Spleen (tissue), 11 donors: Measurements from ENCODE around the gene ENOX2. TPM values are rescaled to one million over a fixed set of nuclear protein-coding genes. Genes with fewer than 3 reads are reported as not detected.

Experiments
- DNase-seq: peaks from one replicate; pipeline ENCODE4 v3.0.0-alpha.2; 2020
- H3K27ac ChIP-seq, 8 donors: fragments of 200-600 bp; sonication (generic) in 7 of 8; 1 replicate in 4 of 8; 2 replicates in 4 of 8; pipeline versions ENCODE4 v1.5.0 to v1.8.0; 2016 to 2021; ENCODE audit warnings: inconsistent platforms in 4 of 8, mild to moderate bottlenecking in 4 of 8, moderate library complexity in 1 of 8
- H3K27me3 ChIP-seq, 7 donors: fragments of 200-600 bp; sonication (generic) in 6 of 7; replicated peaks in 1 of 7; 1 replicate in 4 of 7; 2 replicates in 3 of 7; pipeline versions ENCODE4 v1.5.0 to v1.8.0; 2016 to 2021; ENCODE audit warnings: inconsistent platforms in 3 of 7, mild to moderate bottlenecking in 1 of 7
- H3K36me3 ChIP-seq, 6 donors: fragments of 200-600 bp; sonication (generic) in 5 of 6; 1 replicate in 4 of 6; 2 replicates in 2 of 6; pipeline versions ENCODE4 v1.5.0 to v1.8.0; 2016 to 2021; ENCODE audit warnings: inconsistent platforms in 2 of 6
- H3K4me1 ChIP-seq, 6 donors: fragments of 200-600 bp; sonication (generic) in 5 of 6; 1 replicate in 3 of 6; 2 replicates in 3 of 6; pipeline versions ENCODE4 v1.5.0 to v1.8.0; 2016 to 2021; ENCODE audit warnings: inconsistent platforms in 3 of 6
- H3K4me3 ChIP-seq, 8 donors: fragments of 200-600 bp; sonication (generic) in 7 of 8; 1 replicate in 4 of 8; 2 replicates in 4 of 8; pipeline versions ENCODE4 v1.5.0 to v1.8.0; 2016 to 2021; ENCODE audit warnings: inconsistent platforms in 4 of 8, mild to moderate bottlenecking in 4 of 8, moderate library complexity in 2 of 8
- H3K9me3 ChIP-seq, 8 donors: fragments of 200-600 bp; sonication (generic) in 7 of 8; 1 replicate in 4 of 8; 2 replicates in 4 of 8; pipeline versions ENCODE4 v1.5.0 to v1.8.0; 2016 to 2021; ENCODE audit warnings: inconsistent platforms in 4 of 8
- POLR2A ChIP-seq, 3 donors: fragments of 450-650 bp; IDR thresholded peaks; one replicate each; pipeline ENCODE4 v1.5.1; 2017; ENCODE audit warnings: antibody characterized with exemption in 3 of 3, mild to moderate bottlenecking in 1 of 3
- POLR2AphosphoS5 ChIP-seq, 3 donors: sonication (generic); formaldehyde crosslinking; IDR thresholded peaks; one replicate each; pipeline ENCODE4 v1.5.1; 2017; ENCODE audit warnings: antibody characterized with exemption in 3 of 3
- WGBS, 5 donors: extraction: QIAGEN DNeasy Blood & Tissue Kit in 3 of 5; methylation state at CpG; one replicate each; pipeline versions ENCODE4 v1.1.5 to v1.1.7; 2013 to 2018; 5-methylcytosine and 5-hydroxymethylcytosine counted together
- intact Hi-C: fragments of 100-400 bp; cut with DNase I; formaldehyde crosslinking; loops from one replicate; pipeline ENCODE4 v1.15.0; 2023; ENCODE audit warnings: low total_unique reads
- polyA plus RNA-seq, 3 donors: library from polyadenylated mRNA; stranded (reverse); fragments of 200-250 nt; gene quantifications; one replicate each; pipeline ENCODE4 v1.2.1, GENCODE V29; 2013
- total RNA-seq, 7 donors: library from RNA; depleted of rRNA in 3 of 7; stranded (reverse); fragments of >200 nt in 3 of 7; fragmentation: NEBNext Ultra II Directional in 4 of 7; extraction: Animal tissue kit (Norgen Biotek cat#: 25700) in 4 of 7; gene quantifications; one replicate each; pipeline versions ENCODE4 v1.1.0 to v1.2.1, GENCODE V29; 2016 to 2021
- TF ChIP-seq, protein P1 (sequence below), 11 experiments: fragments of 200-600 bp in 7 of 11; fragments of 450-650 bp in 4 of 11; sonication (generic) in 4 of 11; IDR thresholded peaks in 8 of 11; conservative IDR thresholded peaks in 3 of 11; 1 replicate in 7 of 11; 2 replicates in 4 of 11; pipeline versions ENCODE4 v1.4.0 to v1.8.0; 2016 to 2021; ENCODE audit warnings: antibody characterized with exemption in 11 of 11, inconsistent platforms in 4 of 11, mild to moderate bottlenecking in 1 of 11
- donor health status: healthy with polysubstance abuse.
- donor health status: DM: no; HTN: no; CAD: no; lungs with moderate emphysema.
- donor health status: DM: no; HTN: no; CAD: no.
- donor health status: Bipolar disorder and iron deficiency.
- donor health status: healthy.
- donor health status: DM: no; HTN: no; CAD: no.
- donor health status: DM: yes; HTN: yes; CAD: no.

The ENOX2 gene
- total and polyA plus RNA-seq, 10 donors: 5.2 to 30.0 (median 17.4) TPM

DNA sequence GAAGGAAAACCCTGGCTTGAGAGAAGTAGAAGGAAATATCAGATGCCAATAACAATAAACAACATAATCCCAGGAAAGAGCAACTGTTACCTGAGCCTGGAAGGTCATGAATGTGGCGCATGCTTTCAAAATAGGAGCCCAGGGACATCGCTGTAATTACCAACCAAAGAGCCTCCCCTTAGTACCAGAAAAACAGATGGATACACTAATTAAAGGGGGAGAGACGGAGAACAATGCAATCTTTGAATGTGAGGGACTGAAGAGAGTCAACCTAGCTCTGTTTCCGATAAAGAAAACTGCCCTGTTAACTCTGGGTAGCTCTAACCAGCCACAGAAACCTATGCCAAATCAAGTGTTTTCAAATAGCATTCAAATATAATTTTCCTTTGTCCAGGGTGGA, 161.4 kb downstream of the ENOX2 start:
- H3K9me3 ChIP-seq: no peaks in the 10 kb centered on the region
- 67 to 98% (median 87%) methylated on average over 4 of the region's 4 CpGs for WGBS, 5 donors
- no peak for DNase-seq
- intact Hi-C loops: no loop called here
- no peak overlapping the region for H3K4me3 ChIP-seq
- no peaks in the 10 kb centered on the region for H3K4me1 ChIP-seq
- H3K27me3 ChIP-seq: no peaks in the 10 kb centered on the region
- TF ChIP-seq POLR2AphosphoS5 (IDR thresholded peaks at IDR 0.05): no peak
- TF ChIP-seq POLR2A (IDR thresholded peaks at IDR 0.05): no peak
- TF ChIP-seq, protein P1, sequence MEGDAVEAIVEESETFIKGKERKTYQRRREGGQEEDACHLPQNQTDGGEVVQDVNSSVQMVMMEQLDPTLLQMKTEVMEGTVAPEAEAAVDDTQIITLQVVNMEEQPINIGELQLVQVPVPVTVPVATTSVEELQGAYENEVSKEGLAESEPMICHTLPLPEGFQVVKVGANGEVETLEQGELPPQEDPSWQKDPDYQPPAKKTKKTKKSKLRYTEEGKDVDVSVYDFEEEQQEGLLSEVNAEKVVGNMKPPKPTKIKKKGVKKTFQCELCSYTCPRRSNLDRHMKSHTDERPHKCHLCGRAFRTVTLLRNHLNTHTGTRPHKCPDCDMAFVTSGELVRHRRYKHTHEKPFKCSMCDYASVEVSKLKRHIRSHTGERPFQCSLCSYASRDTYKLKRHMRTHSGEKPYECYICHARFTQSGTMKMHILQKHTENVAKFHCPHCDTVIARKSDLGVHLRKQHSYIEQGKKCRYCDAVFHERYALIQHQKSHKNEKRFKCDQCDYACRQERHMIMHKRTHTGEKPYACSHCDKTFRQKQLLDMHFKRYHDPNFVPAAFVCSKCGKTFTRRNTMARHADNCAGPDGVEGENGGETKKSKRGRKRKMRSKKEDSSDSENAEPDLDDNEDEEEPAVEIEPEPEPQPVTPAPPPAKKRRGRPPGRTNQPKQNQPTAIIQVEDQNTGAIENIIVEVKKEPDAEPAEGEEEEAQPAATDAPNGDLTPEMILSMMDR (IDR thresholded peaks at IDR 0.05 in 8 of 11, conservative IDR thresholded peaks at IDR 0.05 in 3 of 11): no peak
- H3K27ac ChIP-seq: no peak overlapping the region
- H3K36me3 ChIP-seq: no peaks in the 10 kb centered on the region

- TF ChIP-seq, protein P1 (IDR thresholded peaks at IDR 0.05 in 8 of 11, conservative IDR thresholded peaks at IDR 0.05 in 3 of 11): no peak
- TF ChIP-seq POLR2AphosphoS5 (IDR thresholded peaks at IDR 0.05): no peak
- TF ChIP-seq POLR2A (IDR thresholded peaks at IDR 0.05): no peak
- intact Hi-C loops: no loop called here
- H3K4me3 ChIP-seq: no peak overlapping the region
Observed at GRCh38 chrX:130741151-130741550, 161.9 kb downstream of the ENOX2 start.

DNA sequence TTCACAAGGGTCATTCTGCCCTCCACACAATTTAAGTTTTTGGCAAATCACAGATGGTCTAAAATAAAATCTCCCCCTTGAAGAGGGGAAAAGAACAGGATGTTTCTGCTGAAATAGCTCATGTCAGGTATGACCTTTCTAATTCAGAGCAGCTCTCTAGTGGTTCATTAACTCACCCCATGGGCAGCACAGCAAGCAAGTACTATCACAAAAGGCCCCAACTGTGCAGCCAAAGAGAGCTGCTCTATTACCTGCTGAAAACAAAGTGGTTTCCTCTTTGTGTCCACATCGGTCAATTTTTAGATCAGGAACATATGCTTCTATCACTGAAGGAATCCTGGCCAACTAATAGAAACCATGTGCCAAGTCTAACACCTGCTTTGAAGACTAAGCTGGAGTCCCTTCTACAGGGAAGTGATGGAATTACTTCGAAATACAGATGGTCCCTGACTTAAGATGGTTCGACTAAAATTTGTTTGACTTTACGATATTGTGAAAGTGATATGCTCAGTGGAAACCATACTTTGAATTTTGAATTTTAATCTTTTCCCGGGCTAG, 164.3 kb downstream of the ENOX2 start:
- H3K27ac ChIP-seq: no peak overlapping the region
- no peaks in the 10 kb centered on the region for H3K27me3 ChIP-seq
- no peaks in the 10 kb centered on the region for H3K9me3 ChIP-seq
- intact Hi-C loops: no loop called here
- WGBS, 5 donors: 87 to 98% (median 91%) methylated on average over 5 of the region's 5 CpGs
- H3K36me3 ChIP-seq: no peaks in the 10 kb centered on the region
- no peaks in the 10 kb centered on the region for H3K4me1 ChIP-seq
- TF ChIP-seq POLR2AphosphoS5 (IDR thresholded peaks at IDR 0.05): no peak
- no peak for TF ChIP-seq POLR2A (IDR thresholded peaks at IDR 0.05)
- DNase-seq: no peak
- no peak overlapping the region for H3K4me3 ChIP-seq

More at GRCh38 chrX:130741151-130741550, 161.9 kb downstream of the ENOX2 start:
- no peaks in the 10 kb centered on the region for H3K36me3 ChIP-seq
- no peaks in the 10 kb centered on the region for H3K4me1 ChIP-seq
- H3K9me3 ChIP-seq: no peaks in the 10 kb centered on the region
- no peak for DNase-seq
- no peaks in the 10 kb centered on the region for H3K27me3 ChIP-seq
- 53 to 92% (median 85%) methylated on average over 3 of the region's 3 CpGs for WGBS, 5 donors
- H3K27ac ChIP-seq: no peak overlapping the region

DNA sequence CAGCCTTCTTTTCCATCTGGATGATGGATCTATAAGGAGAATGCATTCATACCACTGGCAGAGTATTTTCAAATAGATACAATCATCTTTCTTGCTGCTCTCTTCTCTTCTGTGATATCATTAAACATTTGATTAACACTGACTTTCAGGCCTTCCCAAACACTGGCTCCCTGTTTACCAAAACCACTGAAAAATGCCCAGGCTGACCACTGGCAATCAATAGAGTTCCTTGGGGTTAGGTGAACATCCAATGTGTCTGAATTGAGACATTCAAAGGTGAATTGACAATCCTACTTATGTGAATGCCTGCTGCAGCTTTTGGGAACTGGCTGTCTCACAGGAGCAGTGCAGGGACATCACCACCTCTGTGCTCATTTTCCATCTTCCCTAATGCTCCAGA, 168.3 kb downstream of the ENOX2 start:
- intact Hi-C loops: no loop called here
- no peaks in the 10 kb centered on the region for H3K36me3 ChIP-seq
- no peak overlapping the region for H3K4me3 ChIP-seq
- H3K9me3 ChIP-seq: peaks cover 0 to 27% (median 14%) of the 10 kb centered on the region in 8 donors
- no peaks in the 10 kb centered on the region for H3K27me3 ChIP-seq
- TF ChIP-seq, protein P1 (IDR thresholded peaks at IDR 0.05 in 8 of 11, conservative IDR thresholded peaks at IDR 0.05 in 3 of 11): no peak
- H3K27ac ChIP-seq: no peak overlapping the region
- no peaks in the 10 kb centered on the region for H3K4me1 ChIP-seq
- DNase-seq: no peak

DNA sequence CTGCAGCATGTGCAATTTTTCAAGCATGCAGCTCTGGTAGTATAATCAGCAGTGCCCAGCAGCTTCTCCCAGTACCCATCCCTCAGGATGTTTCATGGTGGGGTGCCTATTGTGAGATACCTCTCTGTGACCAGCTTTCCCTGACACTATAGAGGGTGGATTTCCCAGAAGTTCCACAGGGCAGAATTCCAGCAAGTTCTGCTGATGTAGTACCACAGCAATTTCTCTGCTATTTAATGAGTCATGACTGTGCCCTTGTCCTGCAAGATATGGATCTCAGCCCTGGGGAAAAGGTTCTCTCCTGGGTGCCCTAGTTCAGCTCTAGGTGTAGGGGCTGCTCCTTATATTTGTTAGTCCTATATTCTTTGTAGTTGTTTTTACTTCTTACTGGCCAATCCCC, 174.8 kb downstream of the ENOX2 start:
- intact Hi-C loops: no loop called here
- DNase-seq: no peak
- Histone ChIP-seq H3K27me3 (no peaks in the 10 kb centered on the region), H3K9me3 (peaks cover 4 to 49% (median 29%) of the 10 kb centered on the region in 8 donors), H3K27ac (no peak overlapping the region), H3K36me3 (peaks cover 0 to 18% (median 0%) of the 10 kb centered on the region in 6 donors), H3K4me1 (no peaks in the 10 kb centered on the region), H3K4me3 (no peak overlapping the region)
- TF ChIP-seq POLR2AphosphoS5 (IDR thresholded peaks at IDR 0.05) (no peak), POLR2A (IDR thresholded peaks at IDR 0.05) (no peak)
- TF ChIP-seq, protein P1 (IDR thresholded peaks at IDR 0.05 in 8 of 11, conservative IDR thresholded peaks at IDR 0.05 in 3 of 11): no peak
